MM.1S (cell line): ENCODE results near the gene GABRB2.

Experiments
- CTCF ChIP-seq: fragments of 300-600 bp; sonication (generic); IDR thresholded peaks from 2 replicates; pipeline ENCODE4 v1.5.1; 2016; ENCODE audit warnings: antibody characterized with exemption, low read length, mixed read lengths
- EZH2phosphoT487 ChIP-seq: fragments of 300-600 bp; sonication (generic); IDR thresholded peaks from 2 replicates; pipeline ENCODE4 v1.6.1; 2018; ENCODE audit warnings: antibody characterized with exemption, low read length

DNA sequence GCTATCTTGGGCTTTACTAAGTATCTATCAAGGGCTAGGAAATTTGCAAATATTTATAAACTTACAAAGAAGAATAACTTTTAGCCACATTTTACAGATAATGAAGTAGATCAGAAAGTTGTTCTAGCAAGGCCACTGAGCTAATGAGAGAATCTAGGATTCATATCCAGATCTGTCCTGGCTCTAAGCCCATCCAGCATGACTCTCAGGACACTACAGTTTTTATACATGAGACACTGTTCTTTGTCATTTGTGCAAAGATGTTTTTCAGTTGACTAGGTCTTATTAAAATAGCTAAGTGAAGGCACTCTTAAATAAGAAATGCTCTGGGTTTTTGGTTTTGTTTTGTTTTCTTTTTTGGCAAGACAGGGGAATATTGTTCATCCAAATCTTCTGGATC is 273.1 kb downstream of the GABRB2 start:
- TF ChIP-seq EZH2phosphoT487 = no peak
- no peak for TF ChIP-seq CTCF
